ENCODE measurements around the gene ZNF141.
"Not testable (repeated sequence)": the region's sequence is repeated elsewhere in the genome, so short reads cannot be mapped to it uniquely, and the experiment has no call there.

ZNF141 gene

GRCh38 chr4:337143-337931 is at the start of gene ZNF141:
Gene ZNF141 (plus strand): TSS chr4:337814. CDS start chr4:337984, 170 bp downstream.
- Histone ChIP-seq H3K36me3 (ENCODE audit: control insufficient read depth, insufficient read depth, low read length) (peaks cover 6% of the 10 kb centered on the region), H3K27me3 (ENCODE audit: control insufficient read depth, insufficient read depth, low read length) (no peaks in the 10 kb centered on the region), H3K4me1 (ENCODE audit: control insufficient read depth, insufficient read depth, low read length) (peaks cover 8% of the 10 kb centered on the region), H3K9ac (ENCODE audit: low read length) (peak within 1 kb of the TSS; percentile 94), H3K4me3 (ENCODE audit: low read length) (peak within 1 kb of the TSS; percentile 83), H3K9me3 (ENCODE audit: control insufficient read depth, low read length) (peaks cover 6% of the 10 kb centered on the region)

- no peaks in the 10 kb centered on the region for H3K9me3 ChIP-seq (ENCODE audit: control insufficient read depth, low read length)
- H3K4me1 ChIP-seq (ENCODE audit: control insufficient read depth, insufficient read depth, low read length): no peaks in the 10 kb centered on the region
- no peaks in the 10 kb centered on the region for H3K27me3 ChIP-seq (ENCODE audit: control insufficient read depth, insufficient read depth, low read length)
These were observed 48.7 kb upstream of the ZNF141 start for GRCh38 chr4:288891-289290.

GRCh38 chr4:294732-295131 is 42.9 kb upstream of the ZNF141 start:
- H3K4me1 ChIP-seq (ENCODE audit: control insufficient read depth, insufficient read depth, low read length): no peaks in the 10 kb centered on the region
- H3K4me3 ChIP-seq (ENCODE audit: low read length): no peak overlapping the region
- H3K27me3 ChIP-seq (ENCODE audit: control insufficient read depth, insufficient read depth, low read length): no peaks in the 10 kb centered on the region
- H3K36me3 ChIP-seq (ENCODE audit: control insufficient read depth, insufficient read depth, low read length): no peaks in the 10 kb centered on the region
- H3K9ac ChIP-seq (ENCODE audit: low read length): no peak overlapping the region
- H3K9me3 ChIP-seq (ENCODE audit: control insufficient read depth, low read length): no peaks in the 10 kb centered on the region

More at GRCh38 chr4:288891-289290, 48.7 kb upstream of the ZNF141 start:
- Histone ChIP-seq H3K9ac (ENCODE audit: low read length) (no peak overlapping the region), H3K36me3 (ENCODE audit: control insufficient read depth, insufficient read depth, low read length) (no peaks in the 10 kb centered on the region), H3K4me3 (ENCODE audit: low read length) (no peak overlapping the region)

DNA sequence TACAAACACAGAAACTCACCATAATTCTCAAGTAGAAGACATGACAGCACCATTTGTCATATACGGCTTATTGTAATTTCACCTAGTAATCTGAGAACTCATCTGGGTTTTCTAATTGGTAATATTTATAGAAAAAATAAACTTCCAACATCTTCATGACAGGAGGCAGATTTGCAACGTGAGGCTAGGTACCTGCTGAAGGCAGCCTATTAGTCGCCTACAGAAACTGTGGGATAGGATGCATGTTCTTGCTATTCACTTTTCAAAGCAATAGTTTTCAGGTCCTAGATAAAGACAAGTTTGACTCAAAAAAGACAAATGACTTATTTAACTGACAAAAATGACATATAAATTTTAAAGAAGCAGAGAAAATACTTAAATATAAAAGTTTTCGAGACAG is 35.2 kb upstream of the ZNF141 start:
- Histone ChIP-seq H3K27me3 (ENCODE audit: control insufficient read depth, insufficient read depth, low read length) (peaks cover 11% of the 10 kb centered on the region), H3K4me1 (ENCODE audit: control insufficient read depth, insufficient read depth, low read length) (peaks cover 4% of the 10 kb centered on the region), H3K9ac (ENCODE audit: low read length) (no peak overlapping the region), H3K4me3 (ENCODE audit: low read length) (no peak overlapping the region), H3K36me3 (ENCODE audit: control insufficient read depth, insufficient read depth, low read length) (no peaks in the 10 kb centered on the region), H3K9me3 (ENCODE audit: control insufficient read depth, low read length) (no peaks in the 10 kb centered on the region)

GRCh38 chr4:304516-304915 is 33.1 kb upstream of the ZNF141 start:
- not testable (repeated sequence) for H3K36me3 ChIP-seq (ENCODE audit: control insufficient read depth, insufficient read depth, low read length); H3K4me3 ChIP-seq (ENCODE audit: low read length); H3K9me3 ChIP-seq (ENCODE audit: control insufficient read depth, low read length); H3K9ac ChIP-seq (ENCODE audit: low read length); H3K4me1 ChIP-seq (ENCODE audit: control insufficient read depth, insufficient read depth, low read length)
- peaks cover 11% of the 10 kb centered on the region for H3K27me3 ChIP-seq (ENCODE audit: control insufficient read depth, insufficient read depth, low read length)

DNA sequence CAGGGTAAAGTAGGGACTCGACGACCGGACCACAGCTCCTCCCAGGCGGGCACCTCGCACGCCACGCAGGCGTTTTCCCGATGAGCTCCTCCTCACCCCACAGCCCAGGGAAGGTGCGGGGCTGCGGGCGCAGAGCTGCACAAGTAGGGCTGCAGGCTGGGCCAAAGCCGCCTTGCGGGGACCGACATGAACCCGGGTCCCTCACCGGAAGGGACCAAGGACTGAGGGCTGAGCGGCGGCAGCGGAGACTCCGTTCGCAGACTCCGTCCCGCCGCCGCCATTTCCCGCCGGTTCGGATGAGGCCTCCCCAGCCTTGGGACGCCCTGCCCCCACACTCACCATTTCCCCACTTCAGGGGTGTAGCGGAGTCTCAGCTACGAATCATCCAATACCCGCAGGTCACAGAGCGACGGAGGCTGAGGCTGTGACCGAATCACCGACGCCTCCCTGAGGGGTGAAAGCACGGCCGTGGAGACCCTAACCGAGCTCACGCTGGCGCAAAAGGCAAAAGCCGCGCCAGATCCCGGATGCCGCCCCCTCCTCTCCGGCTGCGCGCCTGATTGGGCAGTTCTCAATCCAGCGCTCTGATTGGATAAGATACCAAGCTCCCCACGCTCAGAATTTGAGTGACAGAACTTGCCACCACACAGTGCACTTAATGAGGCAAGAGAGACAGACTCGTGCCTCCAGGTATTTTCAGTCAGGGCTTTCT is 32.5 kb upstream of the ZNF141 start, which contains the start of gene ZNF732:
ZNF732 (minus strand) TSS at position 506 of the 712 bp plus-strand sequence; CDS start at position 342, 164 bp downstream.
- Histone ChIP-seq H3K4me1 (ENCODE audit: control insufficient read depth, insufficient read depth, low read length) (peaks cover 4% of the 10 kb centered on the region), H3K9ac (ENCODE audit: low read length) (no peak within 1 kb of the TSS), H3K36me3 (ENCODE audit: control insufficient read depth, insufficient read depth, low read length) (no peaks in the 10 kb centered on the region), H3K27me3 (ENCODE audit: control insufficient read depth, insufficient read depth, low read length) (peaks cover 11% of the 10 kb centered on the region), H3K4me3 (ENCODE audit: low read length) (no peak within 1 kb of the TSS), H3K9me3 (ENCODE audit: control insufficient read depth, low read length) (no peaks in the 10 kb centered on the region)

- Histone ChIP-seq H3K27me3 (ENCODE audit: control insufficient read depth, insufficient read depth, low read length) (peaks cover 11% of the 10 kb centered on the region), H3K4me1 (ENCODE audit: control insufficient read depth, insufficient read depth, low read length) (peaks cover 4% of the 10 kb centered on the region), H3K9me3 (ENCODE audit: control insufficient read depth, low read length) (no peaks in the 10 kb centered on the region), H3K36me3 (ENCODE audit: control insufficient read depth, insufficient read depth, low read length) (no peaks in the 10 kb centered on the region), H3K9ac (ENCODE audit: low read length) (no peak overlapping the region), H3K4me3 (ENCODE audit: low read length) (no peak overlapping the region)
These were observed 31.1 kb upstream of the ZNF141 start for GRCh38 chr4:306551-306961.

DNA sequence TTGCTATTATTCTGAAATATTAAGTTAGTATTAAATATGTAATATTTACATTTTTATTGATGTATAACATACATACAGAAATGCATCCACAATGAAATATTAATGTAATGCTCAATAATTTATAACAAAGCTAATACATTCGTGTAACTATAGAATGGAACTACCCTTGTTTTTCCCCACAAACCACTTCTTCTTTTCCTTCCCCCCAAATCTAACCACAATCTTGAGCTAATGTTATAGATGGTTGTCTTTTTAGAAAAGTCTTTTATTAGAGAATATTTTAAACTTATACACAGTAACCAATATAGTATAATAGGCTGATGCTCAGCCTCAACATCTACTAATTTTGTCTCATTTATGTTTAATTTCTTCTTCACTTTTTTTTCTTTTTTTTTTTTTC is 27.8 kb upstream of the ZNF141 start:
- Histone ChIP-seq H3K9me3 (ENCODE audit: control insufficient read depth, low read length) (no peaks in the 10 kb centered on the region), H3K4me1 (ENCODE audit: control insufficient read depth, insufficient read depth, low read length) (peaks cover 4% of the 10 kb centered on the region), H3K9ac (ENCODE audit: low read length) (no peak overlapping the region), H3K4me3 (ENCODE audit: low read length) (no peak overlapping the region), H3K36me3 (ENCODE audit: control insufficient read depth, insufficient read depth, low read length) (no peaks in the 10 kb centered on the region), H3K27me3 (ENCODE audit: control insufficient read depth, insufficient read depth, low read length) (peaks cover 3% of the 10 kb centered on the region)

DNA sequence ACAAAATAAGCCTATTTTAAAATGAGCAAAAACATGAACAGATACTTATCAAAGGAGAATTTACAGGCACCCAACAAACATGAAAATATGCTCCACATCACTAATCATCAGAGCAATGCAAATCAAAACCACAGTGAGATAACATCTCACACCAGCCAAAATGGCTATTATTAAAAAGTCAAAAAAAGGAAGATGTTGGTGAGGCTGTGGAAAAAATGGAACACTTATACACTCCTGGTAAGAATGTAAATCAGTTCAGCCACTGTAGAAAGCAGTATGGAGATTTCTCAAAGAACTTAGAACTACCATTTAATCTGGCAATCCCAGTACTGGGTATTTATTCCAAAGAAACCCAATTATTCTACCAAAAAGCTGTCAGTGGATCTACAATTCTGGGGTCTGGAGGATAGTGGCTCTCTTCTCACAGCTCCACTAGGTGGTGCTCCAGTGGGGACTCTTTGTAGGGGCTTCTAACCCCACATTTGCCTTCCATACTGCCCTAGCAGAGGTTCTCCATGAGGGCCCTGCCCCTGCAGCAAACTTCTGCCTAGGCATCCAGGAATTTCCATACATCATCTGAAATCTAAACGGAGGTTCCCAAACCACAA is 23.2 kb upstream of the ZNF141 start:
- no peaks in the 10 kb centered on the region for H3K4me1 ChIP-seq (ENCODE audit: control insufficient read depth, insufficient read depth, low read length)
- no peaks in the 10 kb centered on the region for H3K27me3 ChIP-seq (ENCODE audit: control insufficient read depth, insufficient read depth, low read length)
- H3K9ac ChIP-seq (ENCODE audit: low read length): no peak overlapping the region
- H3K36me3 ChIP-seq (ENCODE audit: control insufficient read depth, insufficient read depth, low read length): no peaks in the 10 kb centered on the region
- no peak overlapping the region for H3K4me3 ChIP-seq (ENCODE audit: low read length)
- no peaks in the 10 kb centered on the region for H3K9me3 ChIP-seq (ENCODE audit: control insufficient read depth, low read length)

GRCh38 chr4:328729-329128 is 8.9 kb upstream of the ZNF141 start:
- no peaks in the 10 kb centered on the region for H3K4me1 ChIP-seq (ENCODE audit: control insufficient read depth, insufficient read depth, low read length)
- H3K4me3 ChIP-seq (ENCODE audit: low read length): no peak overlapping the region
- H3K36me3 ChIP-seq (ENCODE audit: control insufficient read depth, insufficient read depth, low read length): no peaks in the 10 kb centered on the region
- H3K27me3 ChIP-seq (ENCODE audit: control insufficient read depth, insufficient read depth, low read length): no peaks in the 10 kb centered on the region
- H3K9ac ChIP-seq (ENCODE audit: low read length): no peak overlapping the region
- H3K9me3 ChIP-seq (ENCODE audit: control insufficient read depth, low read length): no peaks in the 10 kb centered on the region

- H3K9ac ChIP-seq (ENCODE audit: low read length): no peak overlapping the region
These were observed 2.1 kb upstream of the ZNF141 start for GRCh38 chr4:335515-335914.

More at GRCh38 chr4:335515-335914, 2.1 kb upstream of the ZNF141 start:
- H3K9me3 ChIP-seq (ENCODE audit: control insufficient read depth, low read length): peaks cover 6% of the 10 kb centered on the region
- peaks cover 6% of the 10 kb centered on the region for H3K36me3 ChIP-seq (ENCODE audit: control insufficient read depth, insufficient read depth, low read length)
- H3K4me3 ChIP-seq (ENCODE audit: low read length): no peak overlapping the region
- H3K27me3 ChIP-seq (ENCODE audit: control insufficient read depth, insufficient read depth, low read length): no peaks in the 10 kb centered on the region
- H3K4me1 ChIP-seq (ENCODE audit: control insufficient read depth, insufficient read depth, low read length): peaks cover 8% of the 10 kb centered on the region
